Mesendoderm (in vitro differentiated cells): Measurements from ENCODE around the gene ARFGAP3.
"Not testable (repeated sequence)": the region's sequence is repeated elsewhere in the genome, so short reads cannot be mapped to it uniquely, and the experiment has no call there.

Experiments used
- DNase-seq: peaks from one replicate; pipeline ENCODE4 v3.0.0; 2013
- H2AK5ac ChIP-seq: 2 replicates; pipeline ENCODE4 v1.6.1; 2013; ENCODE audit warnings: low read length, inconsistent platforms
- H2BK120ac ChIP-seq: 2 replicates; pipeline ENCODE4 v1.6.1; 2013; ENCODE audit warnings: low read depth, mild to moderate bottlenecking, low read length, moderate library complexity, mixed read lengths
- H2BK15ac ChIP-seq: replicated peaks from 2 replicates; pipeline ENCODE4 v1.6.1; 2013; ENCODE audit warnings: low read depth, mild to moderate bottlenecking, moderate library complexity
- H2BK5ac ChIP-seq: 2 replicates; pipeline ENCODE4 v1.6.1; 2013; ENCODE audit warnings: low read length, inconsistent platforms
- H3K18ac ChIP-seq: 2 replicates; pipeline ENCODE4 v1.6.1; 2013; ENCODE audit warnings: mild to moderate bottlenecking, low read length, mixed read lengths
- H3K23ac ChIP-seq: one replicate; pipeline ENCODE4 v1.6.1; 2013; ENCODE audit warnings: low read length
- H3K27ac ChIP-seq: 2 replicates; pipeline ENCODE4 v1.5.1; 2013; ENCODE audit warnings: low read depth, mild to moderate bottlenecking, inconsistent platforms, low read length, moderate library complexity
- H3K27me3 ChIP-seq: 2 replicates; pipeline ENCODE4 v1.6.1; 2013; ENCODE audit warnings: low read length, control low read depth, mild to moderate bottlenecking, inconsistent platforms; ENCODE audit not compliant: insufficient read depth, poor library complexity
- H3K36me3 ChIP-seq: 2 replicates; pipeline ENCODE4 v1.6.1; 2013; ENCODE audit warnings: low read length, inconsistent platforms; ENCODE audit not compliant: control insufficient read depth, insufficient read depth
- H3K4ac ChIP-seq: one replicate; pipeline ENCODE4 v1.6.1; 2013; ENCODE audit warnings: low read depth, mild to moderate bottlenecking, low read length, moderate library complexity
- H3K4me1 ChIP-seq: 2 replicates; pipeline ENCODE4 v1.6.1; 2013; ENCODE audit warnings: low read depth, low read length, inconsistent platforms; ENCODE audit not compliant: control insufficient read depth
- H3K4me2 ChIP-seq: 2 replicates; pipeline ENCODE4 v1.6.1; 2013; ENCODE audit warnings: low read length
- H3K4me3 ChIP-seq: 2 replicates; pipeline ENCODE4 v1.5.1; 2013; ENCODE audit warnings: mild to moderate bottlenecking, low read length
- H3K56ac ChIP-seq: one replicate; pipeline ENCODE4 v1.6.1; 2013; ENCODE audit warnings: low read length
- H3K79me1 ChIP-seq: 2 replicates; pipeline ENCODE4 v1.6.1; 2013; ENCODE audit warnings: low read length, inconsistent platforms
- H3K79me2 ChIP-seq: 2 replicates; pipeline ENCODE4 v1.6.1; 2013; ENCODE audit warnings: mild to moderate bottlenecking, low read length; ENCODE audit not compliant: control insufficient read depth, insufficient read depth
- H3K9ac ChIP-seq: 2 replicates; pipeline ENCODE4 v1.6.1; 2013; ENCODE audit warnings: low read length, inconsistent platforms
- H4K5ac ChIP-seq: one replicate; pipeline ENCODE4 v1.6.1; 2013; ENCODE audit warnings: low read length
- H4K8ac ChIP-seq: one replicate; pipeline ENCODE4 v1.6.1; 2013; ENCODE audit warnings: low read depth, mild to moderate bottlenecking, control low read depth, low read length, moderate library complexity
- WGBS: extraction: QIAGEN DNeasy Blood & Tissue Kit; methylation state at CpG from one replicate; pipeline ENCODE4 v1.1.7; 2013; ENCODE audit warnings: low lambda C conversion rate, missing lambda C conversion rate; ENCODE audit not compliant: insufficient coverage; ENCODE audit errors: extremely low coverage; 5-methylcytosine and 5-hydroxymethylcytosine counted together

ARFGAP3 gene

GRCh38 chr22:42754658-42755057 is 102.4 kb downstream of the ARFGAP3 start:
- Histone ChIP-seq H3K27ac (no peak overlapping the region), H4K8ac (no peak overlapping the region), H3K4me3 (no peak overlapping the region), H2BK15ac (no peak overlapping the region), H3K27me3 (no peaks in the 10 kb centered on the region), H3K79me1 (no peaks in the 10 kb centered on the region), H3K56ac (no peak overlapping the region), H2BK120ac (no peak overlapping the region), H3K4ac (no peak overlapping the region), H3K79me2 (no peaks in the 10 kb centered on the region), H3K9ac (no peak overlapping the region), H2BK5ac (no peak overlapping the region), H3K18ac (no peak overlapping the region), H2AK5ac (no peak overlapping the region), H3K23ac (no peak overlapping the region), H3K4me1 (no peaks in the 10 kb centered on the region), H3K36me3 (no peaks in the 10 kb centered on the region), H4K5ac (no peak overlapping the region), H3K4me2 (no peak overlapping the region)
- WGBS, result no CpG with 5 or more reads among the region's 6 CpGs
- no peak for DNase-seq

GRCh38 chr22:42752912-42753311 is 104.2 kb downstream of the ARFGAP3 start:
- H3K79me2 ChIP-seq, result no peaks in the 10 kb centered on the region
- no peak for DNase-seq
- no peak overlapping the region for H3K27ac ChIP-seq
- H3K4me2 ChIP-seq, result no peak overlapping the region
- no peak overlapping the region for H4K5ac ChIP-seq
- H2BK5ac ChIP-seq, result no peak overlapping the region
- no peak overlapping the region for H3K18ac ChIP-seq
- H3K4ac ChIP-seq, result no peak overlapping the region
- H2BK120ac ChIP-seq, result no peak overlapping the region
- no peak overlapping the region for H3K56ac ChIP-seq
- H3K36me3 ChIP-seq, result no peaks in the 10 kb centered on the region
- H2AK5ac ChIP-seq, result no peak overlapping the region
- H3K4me1 ChIP-seq, result no peaks in the 10 kb centered on the region
- H3K27me3 ChIP-seq, result no peaks in the 10 kb centered on the region
- no peak overlapping the region for H3K9ac ChIP-seq
- H4K8ac ChIP-seq, result no peak overlapping the region
- no peak overlapping the region for H3K4me3 ChIP-seq
- no CpG with 5 or more reads among the region's 7 CpGs for WGBS
- H2BK15ac ChIP-seq, result no peak overlapping the region
- no peak overlapping the region for H3K23ac ChIP-seq
- H3K79me1 ChIP-seq, result no peaks in the 10 kb centered on the region

- no peak for DNase-seq
- Histone ChIP-seq H3K4me1 (no peaks in the 10 kb centered on the region), H3K36me3 (no peaks in the 10 kb centered on the region), H3K79me1 (no peaks in the 10 kb centered on the region), H3K79me2 (no peaks in the 10 kb centered on the region), H3K27ac (no peak overlapping the region), H3K4ac (no peak overlapping the region), H2AK5ac (no peak overlapping the region), H2BK5ac (no peak overlapping the region), H4K8ac (no peak overlapping the region), H3K18ac (no peak overlapping the region), H2BK15ac (no peak overlapping the region), H3K4me2 (no peak overlapping the region), H2BK120ac (no peak overlapping the region), H4K5ac (no peak overlapping the region), H3K4me3 (no peak overlapping the region), H3K23ac (no peak overlapping the region), H3K56ac (no peak overlapping the region), H3K27me3 (no peaks in the 10 kb centered on the region), H3K9ac (no peak overlapping the region)
- no CpG with 5 or more reads among the region's 12 CpGs for WGBS
Measured at GRCh38 chr22:42752230-42752746, 104.8 kb downstream of the ARFGAP3 start.

- H3K4ac ChIP-seq, H3K4me1 ChIP-seq, H3K56ac ChIP-seq, H3K79me1 ChIP-seq, H4K8ac ChIP-seq, H2BK120ac ChIP-seq, H3K27me3 ChIP-seq, DNase-seq, H3K23ac ChIP-seq, H3K27ac ChIP-seq, H3K79me2 ChIP-seq, H3K9ac ChIP-seq, H3K4me2 ChIP-seq, H2BK15ac ChIP-seq, H4K5ac ChIP-seq, H2AK5ac ChIP-seq, H3K36me3 ChIP-seq, H3K4me3 ChIP-seq, H3K18ac ChIP-seq, H2BK5ac ChIP-seq: not testable (repeated sequence)
- WGBS, result no CpG with 5 or more reads among the region's 28 CpGs
Measured at GRCh38 chr22:42750421-42750820, 106.7 kb downstream of the ARFGAP3 start.

GRCh38 chr22:42747701-42748513 is 109.2 kb downstream of the ARFGAP3 start:
- Histone ChIP-seq H3K23ac (no peak overlapping the region), H2BK5ac (no peak overlapping the region), H3K4ac (no peak overlapping the region), H3K36me3 (no peaks in the 10 kb centered on the region), H3K27ac (no peak overlapping the region), H2BK15ac (no peak overlapping the region), H3K9ac (no peak overlapping the region), H3K56ac (no peak overlapping the region), H3K79me2 (no peaks in the 10 kb centered on the region), H3K4me3 (no peak overlapping the region), H3K18ac (no peak overlapping the region), H3K79me1 (no peaks in the 10 kb centered on the region), H2BK120ac (no peak overlapping the region), H4K8ac (no peak overlapping the region), H3K4me1 (no peaks in the 10 kb centered on the region), H2AK5ac (no peak overlapping the region), H4K5ac (no peak overlapping the region), H3K4me2 (no peak overlapping the region), H3K27me3 (no peaks in the 10 kb centered on the region)
- no CpG with 5 or more reads among the region's 14 CpGs for WGBS
- peak; percentile 44 for DNase-seq
